Memory B cell (primary cell): ENCODE data around the gene IKBKG.
"Not testable (repeated sequence)": the region's sequence is repeated elsewhere in the genome, so short reads cannot be mapped to it uniquely, and the experiment has no call there.

Experiments
- ATAC-seq: fragments of 150-1000 bp; cut with Tn5 transposase; 2 replicates; pipeline ENCODE4 v1.10.0; 2021; ENCODE audit warnings: low read depth, mild to moderate bottlenecking, moderate library complexity
- DNase-seq, 2 donors: peaks; one replicate each; pipeline ENCODE4 v3.0.0; 2022; ENCODE audit warnings: low spot score in 2 of 2
- H3K27ac Mint-ChIP-seq: one replicate; pipeline ENCODE4 v1.8.0; 2022; ENCODE audit warnings: mild to moderate bottlenecking, moderate library complexity, mixed read lengths
- H3K27me3 Mint-ChIP-seq: one replicate; pipeline ENCODE4 v1.8.0; 2022; ENCODE audit warnings: mixed read lengths
- H3K36me3 Mint-ChIP-seq: one replicate; pipeline ENCODE4 v1.8.0; 2022; ENCODE audit warnings: mild to moderate bottlenecking, mixed read lengths
- H3K4me1 Mint-ChIP-seq: one replicate; pipeline ENCODE4 v1.8.0; 2022; ENCODE audit warnings: mixed read lengths
- H3K4me3 Mint-ChIP-seq: one replicate; pipeline ENCODE4 v1.8.0; 2022; ENCODE audit warnings: mild to moderate bottlenecking, moderate library complexity, mixed read lengths
- H3K9me3 Mint-ChIP-seq: one replicate; pipeline ENCODE4 v1.8.0; 2022; ENCODE audit warnings: mixed read lengths

The IKBKG gene

DNA sequence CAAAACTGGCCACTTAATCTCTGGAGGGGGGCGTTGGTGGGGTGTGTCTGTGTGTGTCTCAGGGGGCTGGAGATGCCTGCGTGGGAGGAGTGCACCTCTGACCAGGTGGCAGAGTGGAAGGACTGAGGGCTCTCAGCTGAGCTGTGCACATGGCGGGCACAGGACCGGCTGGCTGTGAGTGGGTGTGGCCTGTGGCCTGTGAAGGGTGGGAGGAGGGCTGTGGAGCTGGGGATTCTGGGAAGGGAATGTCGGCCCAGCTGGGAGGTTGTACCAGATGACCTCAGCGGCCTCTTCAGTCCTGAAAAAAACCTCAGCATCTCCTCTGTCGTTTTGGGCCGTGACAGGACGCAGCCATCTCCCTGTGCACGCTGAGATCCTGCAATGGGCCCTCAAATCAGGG is 14.9 kb downstream of the IKBKG start:
- not testable (repeated sequence) for H3K36me3 Mint-ChIP-seq, H3K27ac Mint-ChIP-seq, H3K9me3 Mint-ChIP-seq

DNA sequence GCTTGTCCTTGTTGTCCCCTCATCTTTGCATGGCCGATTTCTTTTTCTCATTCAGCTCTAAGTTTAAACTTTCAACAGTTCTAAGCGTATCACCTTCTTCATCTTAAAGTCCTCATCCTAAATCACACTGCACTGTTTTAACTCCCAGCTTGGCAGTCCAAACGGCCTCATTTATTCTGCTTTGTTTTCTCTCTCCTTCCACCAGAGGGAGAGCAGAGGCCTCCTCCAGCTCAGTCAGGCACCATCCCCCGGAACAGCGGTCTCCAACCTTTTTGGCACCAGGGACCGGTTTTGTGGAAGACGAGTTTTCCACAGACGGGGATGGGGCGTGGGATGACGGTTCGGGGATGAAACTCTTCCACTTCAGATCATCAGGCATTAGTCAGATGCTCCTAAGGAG is 22.9 kb downstream of the IKBKG start:
- H3K9me3 Mint-ChIP-seq, H3K4me1 Mint-ChIP-seq, H3K36me3 Mint-ChIP-seq, H3K4me3 Mint-ChIP-seq, H3K27ac Mint-ChIP-seq, ATAC-seq, DNase-seq, H3K27me3 Mint-ChIP-seq: not testable (repeated sequence)

More for the DNA sequence above, 14.9 kb downstream of the IKBKG start:
- not testable (repeated sequence) for H3K4me3 Mint-ChIP-seq, ATAC-seq, H3K4me1 Mint-ChIP-seq, H3K27me3 Mint-ChIP-seq, DNase-seq

DNA sequence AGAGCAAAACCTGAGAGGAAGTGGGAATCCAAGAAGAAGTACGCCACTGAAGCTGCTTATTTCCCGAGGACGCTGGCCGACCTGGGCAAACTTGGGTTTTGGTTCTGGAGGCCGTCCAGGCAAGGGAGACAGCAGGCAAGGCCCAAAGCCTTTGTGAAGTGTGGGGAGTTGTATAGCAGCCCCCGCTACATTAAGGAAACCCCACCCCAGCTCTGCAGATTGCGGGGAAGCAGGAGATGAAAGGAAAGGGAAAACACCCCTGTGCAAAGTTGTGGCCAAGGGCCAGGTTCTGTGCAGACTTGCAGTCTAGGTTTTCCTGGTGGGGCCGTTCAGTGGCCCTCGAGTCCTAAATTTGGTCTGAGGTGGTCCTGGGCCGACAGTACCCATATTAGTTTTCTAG is 25.6 kb downstream of the IKBKG start:
- H3K27ac Mint-ChIP-seq, H3K4me3 Mint-ChIP-seq, H3K36me3 Mint-ChIP-seq, H3K9me3 Mint-ChIP-seq, DNase-seq, H3K4me1 Mint-ChIP-seq, ATAC-seq, H3K27me3 Mint-ChIP-seq: not testable (repeated sequence)

DNA sequence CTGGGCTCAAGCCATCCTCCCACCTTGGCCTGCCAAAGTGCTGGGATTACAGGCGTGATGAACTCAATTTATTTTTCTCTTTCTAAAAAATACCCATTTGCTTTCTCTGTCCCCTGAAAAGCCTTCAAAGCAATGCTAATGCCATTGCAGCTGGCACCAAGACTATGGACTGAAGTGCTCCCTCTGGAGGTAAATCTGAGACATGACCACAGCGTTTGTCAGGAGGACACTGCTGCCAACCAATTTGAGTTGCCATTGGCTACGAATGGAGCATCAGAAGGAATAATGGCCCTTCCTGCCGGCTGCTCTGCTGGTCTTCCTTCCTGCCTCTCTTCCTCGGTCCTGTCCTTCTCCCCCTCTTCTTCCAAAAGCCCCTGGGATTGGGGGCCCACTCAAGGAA is 27.7 kb downstream of the IKBKG start:
- H3K27me3 Mint-ChIP-seq, H3K4me3 Mint-ChIP-seq, H3K27ac Mint-ChIP-seq, H3K36me3 Mint-ChIP-seq, H3K4me1 Mint-ChIP-seq, DNase-seq, H3K9me3 Mint-ChIP-seq: not testable (repeated sequence)
- peak; percentile 47 for ATAC-seq

DNA sequence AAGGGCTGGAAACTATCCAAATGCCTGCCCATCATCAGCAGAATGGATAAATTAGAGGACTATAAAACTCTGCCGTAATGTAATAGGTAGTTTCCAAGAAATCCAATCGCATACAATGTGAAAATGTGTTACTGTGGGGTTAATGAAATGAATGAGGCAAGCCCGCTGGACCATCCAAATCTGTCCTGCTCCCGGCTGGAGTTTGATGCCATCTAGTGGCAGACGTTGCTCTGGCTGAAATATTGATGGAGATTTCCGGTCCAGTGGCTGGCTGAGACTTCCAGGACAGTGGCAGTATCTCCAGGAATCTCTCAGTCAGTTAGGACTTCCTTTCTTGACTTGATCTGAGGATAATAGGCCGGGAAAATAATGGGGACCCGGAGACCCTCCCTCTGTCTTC is 35.6 kb downstream of the IKBKG start:
- H3K4me1 Mint-ChIP-seq, H3K4me3 Mint-ChIP-seq, DNase-seq, H3K27ac Mint-ChIP-seq, H3K27me3 Mint-ChIP-seq, H3K36me3 Mint-ChIP-seq, ATAC-seq, H3K9me3 Mint-ChIP-seq: not testable (repeated sequence)

DNA sequence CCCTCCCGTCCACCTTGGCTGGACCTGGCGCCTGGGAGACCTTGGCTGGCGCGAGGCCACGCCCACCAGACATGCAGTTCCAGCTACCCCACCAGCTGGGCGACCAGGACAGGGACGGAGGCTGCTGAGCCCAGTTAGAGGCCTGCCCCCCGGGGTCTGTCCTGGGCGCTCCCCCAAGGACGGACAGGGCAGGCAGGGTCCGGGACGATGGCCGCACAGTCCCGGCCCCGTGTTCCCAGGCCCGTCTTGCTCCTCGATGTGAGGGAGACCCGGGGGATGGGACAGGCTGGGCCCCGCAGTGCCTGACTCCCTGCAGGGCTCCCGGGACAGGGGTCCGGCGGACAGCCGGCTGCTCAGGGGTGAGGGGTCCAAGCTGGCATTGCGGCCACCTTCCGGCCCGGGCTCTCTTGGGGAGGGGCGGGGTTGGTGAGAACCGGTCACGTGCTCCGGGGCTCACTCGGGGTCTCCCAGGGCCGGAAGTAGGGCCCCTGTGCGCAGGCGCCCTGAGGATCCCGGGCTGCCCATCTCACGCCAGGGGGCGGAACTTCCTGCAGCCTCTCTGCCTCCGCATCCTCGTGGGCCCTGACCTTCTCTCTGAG is 37.3 kb downstream of the IKBKG start, which contains the start of gene CTAG1A:
Gene CTAG1A (plus strand): TSS at position 549 of the 599 bp plus-strand sequence. CDS start 74 bp downstream, outside the sequence.
- DNase-seq, H3K36me3 Mint-ChIP-seq, H3K4me3 Mint-ChIP-seq, H3K27ac Mint-ChIP-seq, H3K4me1 Mint-ChIP-seq, ATAC-seq, H3K9me3 Mint-ChIP-seq, H3K27me3 Mint-ChIP-seq: not testable (repeated sequence)

DNA sequence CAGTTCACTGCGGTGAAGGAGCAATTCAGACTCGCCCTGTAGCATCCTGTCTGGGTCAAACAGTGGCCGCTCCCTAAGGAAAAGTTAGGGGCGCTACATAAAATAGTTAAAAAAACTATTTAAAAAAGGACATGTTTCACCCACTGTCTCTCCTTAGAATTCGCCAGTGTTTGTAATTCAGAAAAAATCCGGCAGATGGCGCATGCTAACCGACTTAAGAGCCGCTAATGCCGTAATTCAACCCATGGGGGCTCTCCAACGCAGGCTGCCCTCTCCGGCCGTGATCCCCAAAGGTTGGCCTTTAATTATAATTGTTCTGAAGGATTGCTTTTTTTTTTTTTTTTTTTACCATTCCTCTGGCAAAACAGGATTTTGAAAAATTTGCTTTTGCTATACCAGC is 43.0 kb downstream of the IKBKG start:
- not testable (repeated sequence) for H3K4me1 Mint-ChIP-seq, H3K9me3 Mint-ChIP-seq, H3K27ac Mint-ChIP-seq, H3K4me3 Mint-ChIP-seq, H3K27me3 Mint-ChIP-seq, H3K36me3 Mint-ChIP-seq, ATAC-seq, DNase-seq

DNA sequence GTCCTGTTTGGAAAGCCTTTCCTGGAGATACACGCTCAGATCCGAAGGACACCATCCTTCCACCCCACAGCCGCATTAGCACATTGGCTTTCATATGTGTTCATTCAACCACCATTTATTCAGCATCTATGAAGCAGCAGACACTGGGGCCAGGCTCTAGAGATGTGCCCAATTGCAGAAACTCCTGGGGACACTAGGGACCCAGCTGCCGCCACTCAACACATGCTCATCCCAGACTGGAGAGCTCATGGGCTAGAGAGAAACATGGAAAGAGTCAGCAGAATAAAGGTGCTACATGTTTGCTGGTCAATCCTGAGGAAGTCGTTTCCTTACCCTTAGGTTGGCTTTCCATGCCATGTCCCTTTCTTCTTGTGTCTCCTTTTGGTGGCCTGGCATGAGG is 45.1 kb downstream of the IKBKG start:
- no peak overlapping the region for H3K27ac Mint-ChIP-seq
- H3K27me3 Mint-ChIP-seq, result peaks cover 11% of the 10 kb centered on the region
- no peak overlapping the region for H3K4me3 Mint-ChIP-seq
- ATAC-seq (no peak), DNase-seq (no peak)
- no peaks in the 10 kb centered on the region for H3K4me1 Mint-ChIP-seq
- no peaks in the 10 kb centered on the region for H3K36me3 Mint-ChIP-seq
- H3K9me3 Mint-ChIP-seq, result no peaks in the 10 kb centered on the region

DNA sequence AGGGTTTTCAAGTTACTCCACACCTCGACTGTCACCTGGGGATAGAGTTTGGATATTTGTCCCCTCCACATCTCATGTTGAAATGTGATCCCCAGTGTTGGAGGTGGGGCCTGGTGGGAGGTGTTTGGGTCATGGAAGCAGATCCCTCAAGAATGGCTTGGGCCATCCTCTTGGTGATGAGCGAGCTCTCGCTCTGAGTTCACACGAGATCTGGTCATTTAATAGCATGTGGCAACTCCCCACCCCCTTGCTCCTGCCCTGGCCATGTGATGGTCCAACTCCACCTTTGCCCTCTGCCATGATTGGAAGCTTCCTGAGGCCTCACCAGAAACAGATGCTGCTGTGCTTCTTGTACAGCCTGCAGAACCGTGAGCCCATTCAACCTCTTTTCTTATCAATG is 45.8 kb downstream of the IKBKG start:
- no peaks in the 10 kb centered on the region for H3K36me3 Mint-ChIP-seq
- no peaks in the 10 kb centered on the region for H3K9me3 Mint-ChIP-seq
- peaks cover 11% of the 10 kb centered on the region for H3K27me3 Mint-ChIP-seq
- DNase-seq, result no peak
- H3K4me3 Mint-ChIP-seq, result no peak overlapping the region
- ATAC-seq, result no peak
- H3K4me1 Mint-ChIP-seq, result no peaks in the 10 kb centered on the region
- H3K27ac Mint-ChIP-seq, result no peak overlapping the region

DNA sequence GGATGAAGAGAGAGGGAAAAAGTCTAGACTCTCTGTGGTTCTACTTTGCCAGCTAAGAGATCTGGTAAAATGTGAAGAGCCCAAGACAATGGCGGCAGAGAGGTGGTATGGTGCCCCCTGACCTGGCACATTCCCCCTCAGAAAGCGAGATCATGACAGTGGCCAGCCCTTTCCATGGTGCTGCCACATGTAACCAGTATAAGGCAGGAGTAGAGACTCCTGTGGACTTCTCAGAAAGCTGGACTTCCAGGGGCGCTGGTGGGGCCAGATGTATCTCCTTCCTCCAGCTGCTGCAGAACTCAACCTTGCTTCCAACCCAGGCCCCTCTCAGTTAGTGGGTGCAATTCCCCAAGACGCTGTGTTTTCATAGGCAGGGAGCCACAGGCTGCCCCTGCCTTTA is 47.1 kb downstream of the IKBKG start:
- Mint-ChIP-seq H3K4me1 (no peaks in the 10 kb centered on the region), H3K36me3 (no peaks in the 10 kb centered on the region), H3K27ac (no peak overlapping the region), H3K9me3 (no peaks in the 10 kb centered on the region), H3K4me3 (no peak overlapping the region), H3K27me3 (peaks cover 11% of the 10 kb centered on the region)
- DNase-seq (no peak), ATAC-seq (no peak)

DNA sequence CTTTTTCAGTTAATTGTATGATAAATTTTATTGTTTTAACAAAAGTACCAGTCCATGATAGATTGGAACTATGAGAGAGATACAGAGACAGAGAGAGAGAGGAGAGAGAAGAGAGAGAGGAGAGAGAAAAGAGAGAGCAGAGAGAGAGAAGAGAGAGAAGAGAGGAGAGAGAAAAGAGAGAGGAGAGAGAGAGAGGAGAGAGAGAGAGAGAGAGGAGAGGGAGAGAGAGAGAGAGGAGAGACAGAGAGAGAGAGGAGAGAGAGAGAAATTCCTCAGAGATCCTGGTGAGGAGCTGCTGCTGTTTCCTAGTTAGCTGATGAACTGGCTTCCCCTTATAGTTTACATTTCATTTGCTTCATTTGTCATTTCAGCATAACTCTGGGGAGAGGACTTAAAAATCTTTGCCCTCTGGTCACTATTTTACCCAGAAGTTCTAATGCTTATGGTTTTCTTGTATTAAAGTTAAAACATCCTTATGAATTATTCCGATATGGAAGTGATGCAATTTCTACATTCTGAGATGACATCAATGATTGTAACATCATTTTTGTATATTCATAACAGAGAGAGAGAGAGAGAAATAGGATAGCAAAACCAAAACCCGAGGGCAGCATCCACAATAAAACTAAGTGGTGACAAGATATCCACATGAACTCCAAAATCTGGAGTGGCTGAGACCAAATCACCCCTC is 48.3 kb downstream of the IKBKG start:
- H3K4me3 Mint-ChIP-seq, result no peak overlapping the region
- H3K9me3 Mint-ChIP-seq, result no peaks in the 10 kb centered on the region
- DNase-seq, result no peak
- no peaks in the 10 kb centered on the region for H3K36me3 Mint-ChIP-seq
- no peak for ATAC-seq
- no peak overlapping the region for H3K27ac Mint-ChIP-seq
- peaks cover 13% of the 10 kb centered on the region for H3K27me3 Mint-ChIP-seq
- H3K4me1 Mint-ChIP-seq, result no peaks in the 10 kb centered on the region

DNA sequence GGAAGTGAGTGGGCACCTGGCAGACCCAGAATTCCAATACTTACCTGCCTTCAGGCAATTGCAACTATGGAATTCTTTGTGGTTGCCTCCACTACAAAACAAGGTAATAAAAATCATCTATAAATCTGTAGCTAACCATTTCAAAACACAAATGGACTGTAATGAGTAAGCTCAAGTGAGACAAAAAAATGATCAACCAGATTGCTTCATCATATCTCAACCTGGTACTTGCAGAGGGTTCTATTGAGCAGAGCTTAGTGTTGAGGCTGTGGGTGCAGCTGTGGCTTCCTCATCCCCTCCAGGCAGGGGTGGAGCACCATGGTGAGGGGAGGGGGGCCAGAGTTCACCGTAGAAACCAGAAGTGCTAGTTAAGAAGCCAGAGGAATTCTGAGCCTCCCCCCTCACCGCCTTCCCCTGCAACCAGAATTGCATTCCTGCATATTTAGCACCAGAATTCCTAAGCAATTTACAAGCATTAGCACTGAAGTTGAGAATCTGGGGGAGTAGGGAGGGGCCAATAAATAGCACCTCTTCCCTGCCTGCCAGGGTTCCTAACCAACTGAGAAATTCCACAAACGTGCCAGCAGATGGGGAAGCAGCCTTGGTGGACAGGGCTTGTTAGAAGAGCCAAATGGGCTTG is 49.0 kb downstream of the IKBKG start:
- Mint-ChIP-seq H3K27ac (no peak overlapping the region), H3K4me1 (no peaks in the 10 kb centered on the region), H3K9me3 (no peaks in the 10 kb centered on the region), H3K36me3 (no peaks in the 10 kb centered on the region), H3K27me3 (peaks cover 13% of the 10 kb centered on the region), H3K4me3 (no peak overlapping the region)
- DNase-seq (no peak), ATAC-seq (no peak)

DNA sequence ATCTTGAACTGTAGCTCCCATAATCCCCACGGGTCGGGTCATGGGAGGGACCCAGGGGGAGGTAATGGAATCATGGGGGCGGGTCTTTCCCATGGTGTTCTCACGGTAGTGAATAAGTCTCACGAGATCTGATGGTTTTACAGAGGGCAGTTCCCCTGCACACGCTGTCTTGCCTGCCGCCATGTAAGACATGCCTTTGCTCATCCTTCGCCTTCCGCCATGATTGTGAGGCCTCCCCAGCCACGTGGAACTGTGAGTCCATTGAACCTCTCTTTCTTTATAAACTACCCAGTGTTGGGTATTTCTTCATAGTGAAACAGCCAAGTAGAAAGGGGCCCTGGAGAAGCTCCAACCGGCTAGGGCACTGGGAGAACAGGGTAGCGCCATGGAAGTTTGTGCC is 49.8 kb downstream of the IKBKG start:
- H3K9me3 Mint-ChIP-seq, result no peaks in the 10 kb centered on the region
- no peak overlapping the region for H3K4me3 Mint-ChIP-seq
- ATAC-seq (no peak), DNase-seq (no peak)
- peaks cover 16% of the 10 kb centered on the region for H3K27me3 Mint-ChIP-seq
- H3K36me3 Mint-ChIP-seq, result no peaks in the 10 kb centered on the region
- no peak overlapping the region for H3K27ac Mint-ChIP-seq
- no peaks in the 10 kb centered on the region for H3K4me1 Mint-ChIP-seq

DNA sequence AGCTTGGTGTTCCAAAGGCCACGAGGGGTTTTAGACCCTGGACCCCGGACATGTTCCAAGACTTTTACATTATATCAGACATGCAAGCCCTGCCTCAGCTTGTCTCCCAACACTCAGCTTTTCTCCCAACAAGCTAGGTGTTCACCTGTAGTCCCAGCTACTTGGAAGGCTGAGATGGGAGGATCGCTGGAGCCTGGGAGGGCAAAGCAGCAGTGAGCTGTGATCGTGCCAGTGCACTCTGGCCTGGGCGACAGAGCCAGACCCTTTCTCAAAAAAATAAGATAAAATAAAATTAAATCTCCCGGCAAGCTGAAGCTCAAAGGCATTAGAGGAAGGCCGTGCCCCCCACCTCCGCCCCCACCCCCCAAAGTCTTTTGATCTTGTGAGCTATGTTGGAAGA is 51.2 kb downstream of the IKBKG start:
- peaks cover 11% of the 10 kb centered on the region for H3K27me3 Mint-ChIP-seq
- no peak for DNase-seq

DNA sequence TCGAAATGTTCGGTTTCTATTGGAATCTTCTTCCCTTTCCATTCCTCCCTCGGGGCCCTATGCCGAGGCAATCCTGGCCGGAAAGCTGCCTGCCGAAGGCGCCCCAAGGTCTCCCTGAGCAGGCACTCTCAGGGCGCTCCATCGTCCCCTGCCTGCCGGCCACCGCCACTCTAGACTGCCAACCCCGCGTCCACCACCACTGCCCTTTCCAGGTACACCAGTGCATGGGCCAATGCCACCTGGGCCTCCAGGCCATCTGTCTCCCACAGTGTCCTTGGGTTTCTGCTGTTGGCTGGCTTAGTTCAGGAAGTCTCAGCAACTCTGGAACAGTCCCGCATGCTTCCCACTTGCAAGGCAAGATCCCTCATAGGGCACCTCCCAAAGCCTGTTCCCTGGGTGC is 52.1 kb downstream of the IKBKG start:
- Mint-ChIP-seq H3K4me1 (no peaks in the 10 kb centered on the region), H3K36me3 (no peaks in the 10 kb centered on the region), H3K4me3 (no peak overlapping the region), H3K27ac (no peak overlapping the region), H3K27me3 (peaks cover 11% of the 10 kb centered on the region), H3K9me3 (no peaks in the 10 kb centered on the region)
- no peak for ATAC-seq
- no peak for DNase-seq

More for the DNA sequence above, 51.2 kb downstream of the IKBKG start:
- ATAC-seq, result no peak
- Mint-ChIP-seq H3K4me3 (no peak overlapping the region), H3K36me3 (no peaks in the 10 kb centered on the region), H3K9me3 (no peaks in the 10 kb centered on the region), H3K27ac (no peak overlapping the region), H3K4me1 (no peaks in the 10 kb centered on the region)
